A673 (cell line): ENCODE measurements around the gene MTX3. TPM values are rescaled to one million over a fixed set of nuclear protein-coding genes. Genes with fewer than 3 reads are reported as not detected.

ENCODE experiments used
- BruUV-seq: library from RNA; stranded (reverse); fragments of 400-500 nt; replicated peaks from 2 replicates; lab custom pipeline; 2021; lab: Mats Ljungman, UMichigan
- CTCF ChIA-PET: fragments of 300-600 bp; sonication (Branson Sonifier 250); formaldehyde crosslinking; loops from one replicate; lab custom pipeline; 2022; ENCODE audit warnings: antibody characterized with exemption; lab: Charles Lee
- POLR2A ChIA-PET: fragments of 300-600 bp; sonication (Branson Sonifier 250); formaldehyde crosslinking; loops from one replicate; lab custom pipeline; 2022; ENCODE audit warnings: antibody characterized with exemption; ENCODE audit not compliant: low non-redundant PET; lab: Charles Lee
- DNase-seq: peaks from one replicate; pipeline ENCODE4 v3.0.0-alpha.2; 2015; ENCODE audit warnings: low spot score
- H3K27ac ChIP-seq: fragments of 200-600 bp; sonication (generic); 2 replicates; pipeline ENCODE4 v1.5.1; 2016; ENCODE audit warnings: mixed run types, low read depth, mild to moderate bottlenecking, mixed read lengths, antibody characterized with exemption, low read length; ENCODE audit not compliant: poor library complexity, severe bottlenecking
- H3K27me3 ChIP-seq: fragments of 200-600 bp; sonication (generic); replicated peaks from 2 replicates; pipeline ENCODE4 v1.6.1; 2017; ENCODE audit warnings: mixed run types, low read depth, mild to moderate bottlenecking, mixed read lengths, antibody characterized with exemption, low read length; ENCODE audit not compliant: insufficient read depth, poor library complexity
- H3K36me3 ChIP-seq: fragments of 200-600 bp; sonication (generic); 2 replicates; pipeline ENCODE4 v1.6.1; 2016; ENCODE audit warnings: mixed run types, mild to moderate bottlenecking, mixed read lengths, antibody characterized with exemption, low read length; ENCODE audit not compliant: insufficient read depth, poor library complexity, severe bottlenecking
- H3K4me1 ChIP-seq: fragments of 200-600 bp; sonication (generic); 2 replicates; pipeline ENCODE4 v1.6.1; 2017; ENCODE audit warnings: mixed run types, mild to moderate bottlenecking, mixed read lengths, antibody characterized with exemption, low read length; ENCODE audit not compliant: insufficient read depth, poor library complexity, severe bottlenecking
- H3K4me3 ChIP-seq: fragments of 200-600 bp; sonication (generic); 2 replicates; pipeline ENCODE4 v1.5.1; 2016; ENCODE audit warnings: low read depth, mixed run types, mild to moderate bottlenecking, mixed read lengths, low read length; ENCODE audit not compliant: poor library complexity, severe bottlenecking
- H3K9me3 ChIP-seq: fragments of 200-600 bp; sonication (generic); 2 replicates; pipeline ENCODE4 v1.6.1; 2016; ENCODE audit warnings: mixed run types, low read depth, mild to moderate bottlenecking, mixed read lengths, antibody characterized with exemption, low read length; ENCODE audit not compliant: poor library complexity, severe bottlenecking
- EZH2 ChIP-seq: fragments of 200-600 bp; sonication (generic); IDR thresholded peaks from 2 replicates; pipeline ENCODE4 v1.6.1; 2017; ENCODE audit warnings: borderline replicate concordance, low read depth, mild to moderate bottlenecking, mixed read lengths, antibody characterized with exemption, low read length; ENCODE audit not compliant: poor library complexity, severe bottlenecking
- intact Hi-C: fragments of 100-400 bp; cut with micrococcal nuclease; formaldehyde crosslinking; loops from one replicate; pipeline ENCODE4 v1.10.0; 2022; ENCODE audit not compliant: unreplicated experiment
- total RNA-seq: library from RNA; stranded (reverse); gene quantifications from 2 replicates; pipeline ENCODE4 v1.2.3, GENCODE V29; 2021
- TF ChIP-seq, protein P1 (sequence below): fragments of 300-800, 200-600 bp; sonication (generic); conservative IDR thresholded peaks from 2 replicates; pipeline ENCODE4 v1.5.1; 2017; ENCODE audit warnings: low read depth, mild to moderate bottlenecking, antibody characterized with exemption, low read length, moderate library complexity, mixed read lengths

MTX3 gene
- total RNA-seq, 1 experiment from 2014 or later: 28.1 TPM

DNA sequence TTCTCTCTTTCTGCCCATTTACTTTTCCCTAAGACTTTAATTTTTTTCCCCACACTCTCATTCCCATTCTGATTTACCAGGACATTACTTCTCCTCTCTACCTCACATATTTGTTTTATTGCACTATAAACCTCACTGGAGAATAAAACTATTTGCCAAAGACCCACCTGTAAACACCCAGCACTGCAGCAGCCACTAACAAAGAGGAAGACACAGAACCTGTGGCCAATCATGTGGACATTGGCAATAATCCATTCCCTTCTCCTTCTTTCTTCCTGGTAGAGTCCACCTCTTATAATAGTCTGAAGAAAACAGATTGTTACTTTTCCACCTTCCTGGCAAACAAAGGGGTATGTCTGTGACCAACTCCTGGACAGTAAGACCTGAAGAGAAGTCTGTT is 35.8 kb upstream of the MTX3 start:
- H3K27ac ChIP-seq: no peak overlapping the region
- no peaks in the 10 kb centered on the region for H3K36me3 ChIP-seq
- DNase-seq: no peak
- H3K27me3 ChIP-seq: peaks cover 25% of the 10 kb centered on the region
- intact Hi-C loops: no loop called here
- H3K4me3 ChIP-seq: no peak overlapping the region
- H3K4me1 ChIP-seq: no peaks in the 10 kb centered on the region
- POLR2A ChIA-PET: no interaction called here
- CTCF ChIA-PET: no interaction called here
- no peaks in the 10 kb centered on the region for H3K9me3 ChIP-seq
- TF ChIP-seq EZH2: no peak
- TF ChIP-seq, protein P1, sequence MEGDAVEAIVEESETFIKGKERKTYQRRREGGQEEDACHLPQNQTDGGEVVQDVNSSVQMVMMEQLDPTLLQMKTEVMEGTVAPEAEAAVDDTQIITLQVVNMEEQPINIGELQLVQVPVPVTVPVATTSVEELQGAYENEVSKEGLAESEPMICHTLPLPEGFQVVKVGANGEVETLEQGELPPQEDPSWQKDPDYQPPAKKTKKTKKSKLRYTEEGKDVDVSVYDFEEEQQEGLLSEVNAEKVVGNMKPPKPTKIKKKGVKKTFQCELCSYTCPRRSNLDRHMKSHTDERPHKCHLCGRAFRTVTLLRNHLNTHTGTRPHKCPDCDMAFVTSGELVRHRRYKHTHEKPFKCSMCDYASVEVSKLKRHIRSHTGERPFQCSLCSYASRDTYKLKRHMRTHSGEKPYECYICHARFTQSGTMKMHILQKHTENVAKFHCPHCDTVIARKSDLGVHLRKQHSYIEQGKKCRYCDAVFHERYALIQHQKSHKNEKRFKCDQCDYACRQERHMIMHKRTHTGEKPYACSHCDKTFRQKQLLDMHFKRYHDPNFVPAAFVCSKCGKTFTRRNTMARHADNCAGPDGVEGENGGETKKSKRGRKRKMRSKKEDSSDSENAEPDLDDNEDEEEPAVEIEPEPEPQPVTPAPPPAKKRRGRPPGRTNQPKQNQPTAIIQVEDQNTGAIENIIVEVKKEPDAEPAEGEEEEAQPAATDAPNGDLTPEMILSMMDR: no peak
- no TSS peak for BruUV-seq

DNA sequence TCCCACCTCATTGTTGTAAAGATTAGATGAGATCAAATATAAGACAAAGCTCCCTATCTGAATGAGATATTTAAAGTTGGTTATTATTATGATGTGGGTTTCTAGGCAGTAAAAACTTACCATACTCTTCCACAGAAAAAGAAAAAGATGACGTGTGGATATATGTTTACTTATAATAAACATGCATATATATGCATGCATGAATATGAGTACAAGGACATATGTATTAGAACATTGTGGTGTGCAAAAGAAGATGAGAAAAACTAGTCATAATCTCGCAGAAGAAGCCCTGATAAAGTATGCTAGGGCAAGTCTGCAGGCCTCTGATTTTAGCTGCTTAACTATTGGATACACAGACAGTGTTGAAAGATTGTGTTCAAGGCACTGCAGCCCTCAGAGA is 34.0 kb upstream of the MTX3 start:
- intact Hi-C loops: no loop called here
- no peaks in the 10 kb centered on the region for H3K9me3 ChIP-seq
- no peak for DNase-seq
- CTCF ChIA-PET: no interaction called here
- no peak overlapping the region for H3K4me3 ChIP-seq
- no peaks in the 10 kb centered on the region for H3K36me3 ChIP-seq
- no peak for TF ChIP-seq EZH2
- TF ChIP-seq, protein P1: no peak
- POLR2A ChIA-PET: no interaction called here
- BruUV-seq: no TSS peak
- peaks cover 13% of the 10 kb centered on the region for H3K27me3 ChIP-seq
- H3K27ac ChIP-seq: no peak overlapping the region
- H3K4me1 ChIP-seq: no peaks in the 10 kb centered on the region

DNA sequence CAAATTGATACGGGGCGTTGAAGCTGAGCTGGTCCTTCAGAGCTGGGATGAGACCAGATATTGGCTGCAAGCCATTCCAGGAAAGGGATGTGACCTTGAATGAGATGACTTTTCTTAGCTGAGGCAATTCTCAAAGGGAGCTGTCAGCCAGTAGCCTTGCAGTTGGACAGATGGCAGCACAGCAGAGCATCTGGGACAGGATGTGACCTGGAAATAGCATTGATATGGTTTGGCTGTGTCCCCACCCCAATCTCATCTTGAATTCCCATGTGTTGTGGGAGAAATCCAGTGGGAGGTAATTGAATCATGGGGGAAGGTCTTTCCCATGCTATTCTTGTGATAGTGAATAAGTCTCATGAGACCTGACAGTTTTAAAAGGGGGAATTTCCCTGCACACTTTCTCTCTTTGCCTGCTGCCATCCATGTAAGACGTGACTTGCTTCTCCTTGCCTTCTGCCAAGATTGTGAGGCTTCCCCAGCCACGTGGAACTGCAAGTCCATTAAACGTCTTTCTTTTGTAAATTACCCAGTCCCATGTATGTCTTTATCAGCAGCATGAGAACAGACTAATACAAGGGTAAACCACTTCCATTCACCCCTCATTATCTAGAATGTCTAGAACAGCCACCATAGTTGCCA is 19.8 kb upstream of the MTX3 start:
- intact Hi-C loops: no loop called here
- TF ChIP-seq, protein P1: no peak
- TF ChIP-seq EZH2: no peak
- no peak overlapping the region for H3K27ac ChIP-seq
- no TSS peak for BruUV-seq
- no peaks in the 10 kb centered on the region for H3K36me3 ChIP-seq
- no peaks in the 10 kb centered on the region for H3K27me3 ChIP-seq
- H3K4me3 ChIP-seq: no peak overlapping the region
- ChIA-PET POLR2A (no interaction called here), CTCF (interaction anchor here (0.5 to 0.6 kb wide), 2 partner anchors 217 to 1002 kb away, joined by 3 to 7 read pairs; no protein-coding TSS in a partner anchor)
- DNase-seq: no peak
- no peaks in the 10 kb centered on the region for H3K9me3 ChIP-seq
- peaks cover 3% of the 10 kb centered on the region for H3K4me1 ChIP-seq
